SK-N-SH (cell line): ENCODE data around the gene SLFNL1. TPM values are rescaled to one million over a fixed set of nuclear protein-coding genes. Genes with fewer than 3 reads are reported as not detected.

Experiments used
- CTCF ChIA-PET: fragments of 300-600, 350-600 bp; formaldehyde crosslinking; extraction: SDS; loops from one replicate; lab custom pipeline; 2021; lab: Yijun Ruan, JAX
- POLR2A ChIA-PET: fragments of 350-600 bp; sonication (Branson Sonifier 250); formaldehyde crosslinking; extraction: SDS; loops from one replicate; lab custom pipeline; 2020; ENCODE audit warnings: antibody characterized with exemption, inconsistent platforms; lab: Yijun Ruan, JAX
- DNase-seq: peaks from one replicate; pipeline ENCODE4 v3.0.0; 2012
- H2AFZ ChIP-seq: fragments of 200-600 bp; sonication (generic); 2 replicates; pipeline ENCODE4 v1.8.1; 2016; ENCODE audit warnings: antibody characterized with exemption, mild to moderate bottlenecking, low read depth
- H3F3A ChIP-seq: fragments of 200-600 bp; sonication (generic); replicated peaks from 2 replicates; pipeline ENCODE3; 2016; ENCODE audit warnings: antibody characterized with exemption, mild to moderate bottlenecking; ENCODE audit not compliant: insufficient read depth
- H3K27ac ChIP-seq, 2 experiments: fragments of 200-500 bp in 1 of 2; fragments of 200-600 bp in 1 of 2; sonication (Bioruptor generic) in 1 of 2; sonication (generic), shearing (Covaris generic) in 1 of 2; 2 replicates each; pipeline versions ENCODE4 v1.5.1 to v1.6.1; 2014 to 2016; ENCODE audit warnings: low read depth in 2 of 2, inconsistent platforms in 1 of 2, low read length in 1 of 2, mild to moderate bottlenecking in 1 of 2, mixed read lengths in 1 of 2
- H3K27me3 ChIP-seq: fragments of 200-600 bp; sonication (generic), shearing (Covaris generic); 2 replicates; pipeline ENCODE4 v1.6.1; 2016; ENCODE audit warnings: mixed run types; ENCODE audit not compliant: insufficient read depth
- H3K36me3 ChIP-seq, 2 experiments: fragments of 200-500 bp in 1 of 2; fragments of 200-600 bp in 1 of 2; sonication (Bioruptor generic) in 1 of 2; sonication (generic) in 1 of 2; replicated peaks in 1 of 2; 2 replicates each; pipeline versions ENCODE3 to v1.5.1; 2014 to 2016; ENCODE audit warnings: low read length in 1 of 2, mild to moderate bottlenecking in 1 of 2; ENCODE audit not compliant: insufficient read depth in 2 of 2, control insufficient read depth in 1 of 2
- H3K4me1 ChIP-seq, 2 experiments: fragments of 200-500 bp in 1 of 2; fragments of 200-600 bp in 1 of 2; sonication (Bioruptor generic) in 1 of 2; sonication (generic), shearing (Covaris generic) in 1 of 2; 2 replicates each; pipeline versions ENCODE4 v1.5.1 to v1.6.1; 2014 to 2016; ENCODE audit warnings: low read depth in 1 of 2, low read length in 1 of 2, mixed run types in 1 of 2; ENCODE audit not compliant: insufficient read depth in 2 of 2, control insufficient read depth in 1 of 2
- H3K4me2 ChIP-seq: fragments of 200-600 bp; sonication (generic), shearing (Covaris generic); 2 replicates; pipeline ENCODE4 v1.6.1; 2017; ENCODE audit warnings: mixed run types
- H3K4me3 ChIP-seq, 2 experiments: fragments of 200-500 bp in 1 of 2; fragments of 200-600 bp in 1 of 2; sonication (Bioruptor generic) in 1 of 2; sonication (generic), shearing (Covaris generic) in 1 of 2; 2 replicates each; pipeline versions ENCODE4 v1.5.1 to v1.8.1; 2014 to 2016; ENCODE audit warnings: low read depth in 2 of 2, inconsistent platforms in 1 of 2, low read length in 1 of 2, mild to moderate bottlenecking in 1 of 2, mixed read lengths in 1 of 2, moderate library complexity in 1 of 2
- H3K79me2 ChIP-seq: fragments of 200-600 bp; sonication (generic); 2 replicates; pipeline ENCODE4 v1.8.1; 2017; ENCODE audit warnings: mild to moderate bottlenecking; ENCODE audit not compliant: insufficient read depth
- H3K9ac ChIP-seq: fragments of 200-600 bp; sonication (generic); 2 replicates; pipeline ENCODE4 v1.6.1; 2017; ENCODE audit warnings: mixed run types
- H3K9me2 ChIP-seq: fragments of 200-600 bp; sonication (generic); 2 replicates; pipeline ENCODE4 v1.6.1; 2017; ENCODE audit warnings: mixed run types
- H3K9me3 ChIP-seq: fragments of 200-600 bp; sonication (generic); 2 replicates; pipeline ENCODE4 v1.6.1; 2017; ENCODE audit warnings: mixed run types, mild to moderate bottlenecking, moderate library complexity
- H4K20me1 ChIP-seq: fragments of 200-600 bp; sonication (generic); 2 replicates; pipeline ENCODE4 v1.6.1; 2017; ENCODE audit warnings: mild to moderate bottlenecking, mixed run types; ENCODE audit not compliant: insufficient read depth
- ELF1 ChIP-seq: IDR thresholded peaks from 2 replicates; pipeline ENCODE4 v1.4.0; 2012
- EZH2phosphoT487 ChIP-seq: fragments of 200-600 bp; sonication (generic); IDR thresholded peaks from 2 replicates; pipeline ENCODE4 v1.6.1; 2017; ENCODE audit warnings: low read depth, mixed run types, mild to moderate bottlenecking, antibody characterized with exemption, moderate library complexity, borderline replicate concordance
- FOXJ3 ChIP-seq: sonication (generic); formaldehyde crosslinking; IDR thresholded peaks from 2 replicates; pipeline ENCODE4 v1.5.1; 2020; ENCODE audit warnings: mild to moderate bottlenecking, missing genetic modification reagents
- GATA2 ChIP-seq: sonication (generic); formaldehyde crosslinking; IDR thresholded peaks from 2 replicates; pipeline ENCODE4 v1.5.0; 2020; ENCODE audit warnings: mild to moderate bottlenecking, missing genetic modification reagents
- MEF2A ChIP-seq: IDR thresholded peaks from 2 replicates; pipeline ENCODE4 v1.4.0; 2012; ENCODE audit warnings: low read depth, borderline replicate concordance
- NRF1 ChIP-seq: IDR thresholded peaks from 2 replicates; pipeline ENCODE4 v1.6.1; 2012; ENCODE audit warnings: low read depth, mild to moderate bottlenecking, low read length
- POLR2AphosphoS5 ChIP-seq: IDR thresholded peaks from 2 replicates; pipeline ENCODE4 v1.6.1; 2012; ENCODE audit warnings: low read depth, low read length
- RCOR1 ChIP-seq: fragments of 150-350 bp; IDR thresholded peaks from 2 replicates; pipeline ENCODE4 v1.6.1; 2017; ENCODE audit warnings: antibody characterized with exemption, low read length
- RFX5 ChIP-seq: IDR thresholded peaks from 2 replicates; pipeline ENCODE4 v1.6.1; 2012; ENCODE audit warnings: mild to moderate bottlenecking, improper control_type of control experiment, low read length
- TAF1 ChIP-seq: IDR thresholded peaks from 2 replicates; pipeline ENCODE4 v1.6.1; 2012; ENCODE audit warnings: low read depth, mild to moderate bottlenecking, low read length, moderate library complexity, borderline replicate concordance
- TCF12 ChIP-seq: IDR thresholded peaks from 2 replicates; pipeline ENCODE4 v1.4.0; 2012
- TEAD4 ChIP-seq: IDR thresholded peaks from 2 replicates; pipeline ENCODE4 v1.4.0; 2012; ENCODE audit warnings: mild to moderate bottlenecking, borderline replicate concordance; ENCODE audit not compliant: insufficient read depth
- USF2 ChIP-seq: fragments of 150-350 bp; IDR thresholded peaks from 2 replicates; pipeline ENCODE4 v1.6.1; 2017; ENCODE audit warnings: antibody characterized with exemption, low read length, low read depth, borderline replicate concordance
- YY1 ChIP-seq: IDR thresholded peaks from 2 replicates; pipeline ENCODE4 v1.4.0; 2012; ENCODE audit warnings: low read depth, mild to moderate bottlenecking
- WGBS: methylation state at CpG from one replicate; pipeline ENCODE4 v1.1.6; 2017; ENCODE audit warnings: low lambda C conversion rate; 5-methylcytosine and 5-hydroxymethylcytosine counted together
- polyA plus RNA-seq, 3 experiments: library from polyadenylated mRNA; depleted of rRNA; stranded (reverse); fragments of >200 nt; gene quantifications; 2 replicates each; pipeline ENCODE4 v1.2.3, GENCODE V29; 2012
- TF ChIP-seq, protein P1 (sequence below): fragments of 200-600 bp; sonication (generic); IDR thresholded peaks from 2 replicates; pipeline ENCODE4 v1.6.1; 2017; ENCODE audit warnings: antibody characterized with exemption, mild to moderate bottlenecking, moderate library complexity
- TF ChIP-seq, protein P2 (sequence below): fragments of 150-350 bp; IDR thresholded peaks from 2 replicates; pipeline ENCODE4 v1.6.1; 2016; ENCODE audit warnings: mild to moderate bottlenecking, low read depth, low read length
- TF ChIP-seq, protein P3 (sequence below): IDR thresholded peaks from 2 replicates; pipeline ENCODE4; 2012

SLFNL1 gene
- polyA plus RNA-seq, 1 of the 3 experiments (the other 2 are of a cell fraction) = 0.26 TPM

- no peak for TF ChIP-seq USF2
- no peak for TF ChIP-seq TCF12
- no peak for TF ChIP-seq TAF1
- TF ChIP-seq GATA2 (CRISPR knock-in tag) = no peak
- TF ChIP-seq POLR2AphosphoS5 = no peak
- no peak for TF ChIP-seq RCOR1
- TF ChIP-seq RFX5 = no peak
- no peak for TF ChIP-seq FOXJ3
- TF ChIP-seq, protein P1, sequence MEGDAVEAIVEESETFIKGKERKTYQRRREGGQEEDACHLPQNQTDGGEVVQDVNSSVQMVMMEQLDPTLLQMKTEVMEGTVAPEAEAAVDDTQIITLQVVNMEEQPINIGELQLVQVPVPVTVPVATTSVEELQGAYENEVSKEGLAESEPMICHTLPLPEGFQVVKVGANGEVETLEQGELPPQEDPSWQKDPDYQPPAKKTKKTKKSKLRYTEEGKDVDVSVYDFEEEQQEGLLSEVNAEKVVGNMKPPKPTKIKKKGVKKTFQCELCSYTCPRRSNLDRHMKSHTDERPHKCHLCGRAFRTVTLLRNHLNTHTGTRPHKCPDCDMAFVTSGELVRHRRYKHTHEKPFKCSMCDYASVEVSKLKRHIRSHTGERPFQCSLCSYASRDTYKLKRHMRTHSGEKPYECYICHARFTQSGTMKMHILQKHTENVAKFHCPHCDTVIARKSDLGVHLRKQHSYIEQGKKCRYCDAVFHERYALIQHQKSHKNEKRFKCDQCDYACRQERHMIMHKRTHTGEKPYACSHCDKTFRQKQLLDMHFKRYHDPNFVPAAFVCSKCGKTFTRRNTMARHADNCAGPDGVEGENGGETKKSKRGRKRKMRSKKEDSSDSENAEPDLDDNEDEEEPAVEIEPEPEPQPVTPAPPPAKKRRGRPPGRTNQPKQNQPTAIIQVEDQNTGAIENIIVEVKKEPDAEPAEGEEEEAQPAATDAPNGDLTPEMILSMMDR = no peak
These were observed 29.5 kb upstream of the SLFNL1 start (continued) for GRCh38 chr1:41051022-41051421.

- H3K4me3 ChIP-seq = no peak overlapping the region
- DNase-seq = no peak
- POLR2A ChIA-PET = no interaction called here
- no peak overlapping the region for H3K27ac ChIP-seq
- H4K20me1 ChIP-seq = no peaks in the 10 kb centered on the region
- no peak overlapping the region for H3K4me2 ChIP-seq
- no peaks in the 10 kb centered on the region for H3K9me3 ChIP-seq
- no peaks in the 10 kb centered on the region for H3K27me3 ChIP-seq
- 95% methylated on average over 3 of the region's 3 CpGs for WGBS
- CTCF ChIA-PET = no interaction called here
- H3K9ac ChIP-seq = no peak overlapping the region
- peaks cover 9 to 23% of the 10 kb centered on the region in 2 experiments for H3K4me1 ChIP-seq
- H3K36me3 ChIP-seq = peaks cover 19 to 20% of the 10 kb centered on the region in 2 experiments
- H2AFZ ChIP-seq = no peak overlapping the region
- H3K9me2 ChIP-seq = no peaks in the 10 kb centered on the region
- TF ChIP-seq RFX5 = no peak
- no peak for TF ChIP-seq USF2
- TF ChIP-seq YY1 = no peak
- H3K79me2 ChIP-seq = no peaks in the 10 kb centered on the region
- peaks cover 4% of the 10 kb centered on the region for H3F3A ChIP-seq
These were observed 27.0 kb upstream of the SLFNL1 start for GRCh38 chr1:41048540-41048939.

DNA sequence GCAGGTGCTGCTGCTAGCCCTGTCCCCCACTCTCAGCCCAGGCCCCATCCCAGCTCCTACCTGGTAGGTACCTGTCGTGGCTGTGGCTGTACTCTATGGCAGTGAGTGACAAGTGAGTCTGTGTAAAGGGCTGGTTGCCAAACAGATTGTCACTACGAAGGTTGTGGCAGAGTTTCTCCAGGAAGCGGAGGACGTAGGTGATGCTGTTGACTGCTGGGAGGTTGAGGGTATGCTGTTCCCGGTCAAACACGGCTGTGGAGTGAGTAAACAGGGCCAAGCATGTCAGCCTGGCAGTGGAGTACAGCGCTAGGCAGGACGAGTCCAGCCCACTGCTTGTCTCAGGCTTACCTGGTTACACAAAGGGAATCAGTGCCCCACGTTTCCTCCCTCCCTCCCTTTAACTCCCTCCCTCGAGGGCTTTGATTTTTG lies 24.8 kb upstream of the SLFNL1 start:
- Histone ChIP-seq H2AFZ (no peak overlapping the region), H3F3A (peaks cover 4% of the 10 kb centered on the region), H3K9ac (no peak overlapping the region), H3K27ac (peak overlapping the region; percentile 18 to 74; a peak in 3 of 4 replicates), H3K79me2 (no peaks in the 10 kb centered on the region), H3K4me2 (0 out of 2 replicates have a peak overlapping the region, but pooled peaks have one; percentile 52), H3K36me3 (peaks cover 13 to 20% of the 10 kb centered on the region in 2 experiments), H3K9me2 (no peaks in the 10 kb centered on the region), H3K9me3 (no peaks in the 10 kb centered on the region), H3K4me1 (peaks cover 9 to 23% of the 10 kb centered on the region in 2 experiments), H3K27me3 (no peaks in the 10 kb centered on the region), H4K20me1 (no peaks in the 10 kb centered on the region), H3K4me3 (no peak overlapping the region)
- CTCF ChIA-PET = interaction anchor here (1.5 kb wide), 1 partner anchor 15 kb away, joined by 3 read pairs; no protein-coding TSS in a partner anchor
- POLR2A ChIA-PET = no interaction called here
- no peak for DNase-seq
- 89% methylated on average over 9 of the region's 10 CpGs for WGBS
- TF ChIP-seq EZH2phosphoT487 = no peak
- TF ChIP-seq ELF1 = no peak
- TF ChIP-seq, protein P2, sequence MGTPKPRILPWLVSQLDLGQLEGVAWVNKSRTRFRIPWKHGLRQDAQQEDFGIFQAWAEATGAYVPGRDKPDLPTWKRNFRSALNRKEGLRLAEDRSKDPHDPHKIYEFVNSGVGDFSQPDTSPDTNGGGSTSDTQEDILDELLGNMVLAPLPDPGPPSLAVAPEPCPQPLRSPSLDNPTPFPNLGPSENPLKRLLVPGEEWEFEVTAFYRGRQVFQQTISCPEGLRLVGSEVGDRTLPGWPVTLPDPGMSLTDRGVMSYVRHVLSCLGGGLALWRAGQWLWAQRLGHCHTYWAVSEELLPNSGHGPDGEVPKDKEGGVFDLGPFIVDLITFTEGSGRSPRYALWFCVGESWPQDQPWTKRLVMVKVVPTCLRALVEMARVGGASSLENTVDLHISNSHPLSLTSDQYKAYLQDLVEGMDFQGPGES = no peak
- TF ChIP-seq TEAD4 = no peak
- TF ChIP-seq YY1 = no peak
- TF ChIP-seq NRF1 = no peak
- no peak for TF ChIP-seq USF2
- no peak for TF ChIP-seq TCF12
- TF ChIP-seq TAF1 = no peak
- no peak for TF ChIP-seq FOXJ3
- TF ChIP-seq MEF2A = no peak
- TF ChIP-seq, protein P3, sequence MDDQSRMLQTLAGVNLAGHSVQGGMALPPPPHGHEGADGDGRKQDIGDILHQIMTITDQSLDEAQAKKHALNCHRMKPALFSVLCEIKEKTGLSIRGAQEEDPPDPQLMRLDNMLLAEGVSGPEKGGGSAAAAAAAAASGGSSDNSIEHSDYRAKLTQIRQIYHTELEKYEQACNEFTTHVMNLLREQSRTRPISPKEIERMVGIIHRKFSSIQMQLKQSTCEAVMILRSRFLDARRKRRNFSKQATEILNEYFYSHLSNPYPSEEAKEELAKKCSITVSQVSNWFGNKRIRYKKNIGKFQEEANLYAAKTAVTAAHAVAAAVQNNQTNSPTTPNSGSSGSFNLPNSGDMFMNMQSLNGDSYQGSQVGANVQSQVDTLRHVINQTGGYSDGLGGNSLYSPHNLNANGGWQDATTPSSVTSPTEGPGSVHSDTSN = no peak
